ENCODE data around the gene FGFBP1.
"Not testable (repeated sequence)": the region's sequence is repeated elsewhere in the genome, so short reads cannot be mapped to it uniquely, and the experiment has no call there.

The FGFBP1 gene

DNA sequence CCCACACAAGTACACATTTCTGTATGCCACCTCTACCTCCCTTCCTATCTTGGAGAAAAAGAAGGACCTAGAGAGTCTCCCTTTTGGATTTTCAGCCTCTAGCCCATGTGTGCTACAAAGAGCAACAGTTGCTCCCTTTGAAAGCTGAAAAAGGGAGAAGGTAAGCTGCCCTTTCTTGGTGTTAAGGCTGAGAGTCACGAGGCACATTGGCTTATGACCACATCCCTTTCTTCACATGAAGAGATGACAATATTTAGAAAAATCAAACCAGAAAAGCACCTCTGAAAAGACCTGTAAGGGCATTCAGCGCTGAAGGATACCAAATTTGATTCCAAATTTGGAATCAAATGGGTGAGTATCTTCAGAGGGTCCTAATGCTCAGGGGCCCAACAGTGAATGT lies 6.4 kb upstream of the FGFBP1 start:
- DNase-seq, result no peak

- no peak for DNase-seq
These were observed 3.7 kb upstream of the FGFBP1 start for GRCh38 chr4:15942283-15942682.

DNA sequence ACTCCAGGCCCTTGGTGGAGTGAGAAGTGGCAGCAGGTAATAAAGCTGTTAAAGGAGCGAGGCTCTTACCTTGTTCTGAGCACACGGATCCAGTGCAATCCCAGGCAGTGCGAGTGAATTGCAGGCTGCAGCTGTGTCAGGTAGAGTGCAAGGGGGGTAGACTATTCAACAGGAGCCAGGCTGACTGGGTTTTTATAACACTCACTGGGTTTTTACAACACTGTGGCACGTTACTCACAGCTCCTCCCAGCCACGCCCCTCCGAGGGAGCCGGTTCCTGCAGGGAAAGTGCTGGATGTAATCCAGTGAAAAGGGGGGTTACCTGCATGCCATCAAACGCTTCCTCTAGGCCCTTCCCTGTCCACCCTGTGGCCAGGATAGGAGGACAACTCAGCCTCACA lies 358 bp downstream of the FGFBP1 start:
- no peak for DNase-seq

DNA sequence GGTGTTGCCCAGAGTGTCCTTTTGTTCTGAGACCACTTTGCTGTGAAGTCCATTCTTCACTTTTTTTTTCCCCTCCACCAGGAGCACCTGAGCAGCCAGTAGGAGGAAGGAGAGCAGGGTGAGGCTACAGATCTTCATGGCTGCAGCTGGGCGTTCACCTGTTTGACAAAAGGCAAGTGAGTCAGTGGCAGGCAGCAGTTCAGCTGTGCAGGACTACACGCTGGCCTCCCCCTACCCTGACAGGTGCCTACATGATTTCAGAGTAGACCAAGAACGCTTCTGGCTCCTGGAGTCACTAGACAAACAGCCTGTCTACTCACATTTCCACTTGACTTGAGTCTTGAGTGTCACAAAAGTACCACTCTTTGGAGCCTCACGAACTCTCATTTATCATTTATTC lies 2.0 kb downstream of the FGFBP1 start:
- no peak for DNase-seq

- no peak for DNase-seq
These were observed 2.8 kb downstream of the FGFBP1 start for GRCh38 chr4:15935504-15936402.

GRCh38 chr4:15934259-15934658 lies 4.3 kb downstream of the FGFBP1 start:
- no peak for DNase-seq

DNA sequence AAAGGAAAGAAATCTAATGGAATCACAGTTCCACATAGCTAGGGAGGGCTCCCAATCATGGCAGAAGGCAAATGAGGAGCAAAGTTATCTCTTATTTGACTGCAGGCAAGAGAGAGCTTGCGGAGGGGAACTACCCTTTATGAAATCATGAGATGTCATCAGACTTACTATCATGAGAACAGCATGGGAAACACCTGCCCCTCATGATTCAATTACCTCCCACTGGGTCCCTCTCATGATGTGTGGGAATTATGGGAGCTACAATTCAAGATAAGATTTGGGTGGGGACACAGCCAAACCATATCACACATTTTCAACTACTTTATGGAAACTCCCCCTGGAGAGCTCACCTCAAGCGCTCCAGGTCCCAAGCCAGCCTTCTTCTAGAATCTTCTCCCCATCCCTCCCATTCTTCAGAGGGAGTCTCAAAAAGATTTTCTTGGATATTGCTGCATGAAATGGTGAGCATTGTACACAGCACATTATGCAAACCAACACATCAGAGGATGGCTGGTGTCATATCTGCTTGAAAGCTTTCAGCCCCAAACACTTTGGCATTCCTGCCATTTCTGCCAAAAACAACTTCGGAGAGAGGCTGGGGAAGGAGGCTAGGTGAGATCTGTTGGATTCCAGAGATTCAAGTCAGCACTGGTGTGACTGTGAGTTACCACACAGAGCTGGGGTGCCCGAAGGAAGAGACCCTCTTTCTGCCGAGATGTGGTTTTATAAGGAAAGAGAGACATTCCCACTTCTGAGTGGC lies 6.9 kb downstream of the FGFBP1 start:
- no peak for DNase-seq

GRCh38 chr4:15930314-15930713 lies 8.2 kb downstream of the FGFBP1 start:
- DNase-seq, result no peak

GRCh38 chr4:15929540-15929939 lies 9.0 kb downstream of the FGFBP1 start:
- no peak for DNase-seq

DNA sequence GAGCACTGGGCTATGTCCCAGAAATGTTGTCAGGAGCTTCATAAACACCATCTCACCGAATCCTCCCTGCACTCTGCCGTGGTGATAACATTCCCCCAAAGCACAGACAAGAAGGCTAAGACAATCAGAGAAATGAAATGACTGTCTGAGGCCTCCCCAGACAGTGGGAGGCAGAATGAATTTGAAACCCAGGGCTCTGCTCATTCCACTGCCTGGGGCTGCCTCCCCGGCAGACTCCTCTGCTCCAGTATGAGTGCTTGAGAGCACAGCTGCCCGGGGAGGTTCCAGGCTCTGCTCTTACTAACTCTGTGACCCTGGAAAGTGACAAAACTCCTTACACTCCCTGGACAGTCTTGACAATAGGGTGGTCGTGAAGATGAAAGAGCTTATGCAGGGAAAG lies 9.7 kb downstream of the FGFBP1 start:
- no peak for DNase-seq

DNA sequence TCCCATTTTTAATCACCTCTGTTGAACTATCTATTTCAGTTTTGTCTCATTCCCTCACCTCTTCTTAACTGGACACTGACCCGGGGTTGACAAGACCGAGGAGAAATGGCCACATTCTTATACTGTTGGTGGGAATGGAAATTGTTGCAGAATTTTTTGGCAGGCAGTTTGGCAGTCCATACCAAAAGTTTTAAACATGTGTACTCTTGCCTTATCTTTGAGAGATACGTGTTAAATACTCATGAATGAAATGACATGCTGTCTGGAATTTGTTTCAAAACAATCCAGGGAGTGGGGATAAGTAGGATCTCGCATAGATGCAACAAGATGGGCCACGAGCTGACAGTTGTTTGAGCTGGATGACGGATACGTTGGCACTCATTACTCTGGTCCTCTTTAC lies 12.1 kb downstream of the FGFBP1 start:
- no peak for DNase-seq

DNA sequence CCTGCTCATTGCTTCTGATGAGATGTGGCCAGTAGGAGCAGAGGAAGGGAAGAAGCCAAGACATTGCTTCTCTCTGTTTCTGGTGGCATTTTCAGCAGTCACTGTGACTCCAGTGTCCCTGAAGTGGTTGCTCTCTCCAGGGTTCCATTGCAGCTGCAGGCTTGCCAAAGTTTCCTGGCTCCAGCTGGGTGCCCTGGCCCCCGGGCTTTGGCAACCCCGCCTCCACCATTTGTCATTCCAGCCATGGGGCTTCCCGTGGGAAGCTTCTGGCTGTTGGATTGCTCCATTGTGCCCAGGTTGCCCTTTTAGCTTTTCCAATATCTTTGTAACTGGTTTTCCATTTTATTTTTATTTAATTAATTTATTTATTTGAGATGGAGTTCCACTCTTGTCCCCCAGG lies 12.7 kb downstream of the FGFBP1 start:
- DNase-seq, result no peak

DNA sequence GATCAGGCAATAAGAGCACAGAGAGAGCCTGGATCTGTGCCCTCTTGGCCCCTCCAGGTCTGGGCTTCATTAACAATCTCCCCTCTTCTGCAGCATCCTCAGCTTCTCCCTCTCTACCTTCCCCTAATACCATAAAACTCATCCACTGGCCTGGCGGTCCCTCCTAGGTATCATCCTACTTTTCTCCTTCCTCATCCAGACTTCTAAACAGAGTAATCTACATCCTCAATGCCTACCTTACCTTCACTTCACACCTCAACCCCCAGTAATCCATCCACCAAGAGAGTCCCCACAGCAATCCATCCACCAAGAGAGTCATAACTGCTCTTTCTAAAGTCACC lies 17.0 kb downstream of the FGFBP1 start:
- no peak for DNase-seq

- no peak for DNase-seq
These were observed 17.6 kb downstream of the FGFBP1 start for GRCh38 chr4:15920723-15921591.

DNA sequence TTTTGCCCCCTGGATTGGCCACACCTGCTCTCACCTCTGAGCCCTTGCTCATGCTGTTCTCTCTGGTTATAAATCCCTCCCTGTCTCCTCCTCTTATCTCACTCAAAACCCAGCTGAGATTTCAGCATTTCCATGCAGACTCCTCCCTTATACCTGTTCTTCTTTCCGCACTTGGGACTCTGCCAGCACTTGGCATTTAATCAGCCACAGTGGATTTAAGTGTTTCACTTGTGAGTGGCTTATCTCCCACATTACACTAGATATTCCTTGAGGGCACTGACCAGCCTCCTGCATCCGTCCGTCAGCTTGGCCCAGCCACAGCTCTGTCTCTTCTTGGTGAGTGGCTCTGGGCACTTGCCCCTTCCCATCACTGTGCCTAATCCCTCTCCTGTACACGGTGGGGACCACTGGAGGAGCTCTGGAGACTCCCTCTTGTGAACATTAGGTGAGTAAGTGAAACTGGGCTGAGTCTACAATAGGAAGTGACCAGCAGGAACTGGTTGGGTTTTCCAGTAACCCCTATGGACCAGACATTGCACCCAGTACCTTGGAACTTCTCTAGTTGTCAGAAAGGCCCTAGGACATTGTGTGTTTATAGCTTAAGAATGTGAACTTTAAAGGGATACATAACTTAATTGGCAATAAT lies 19.9 kb downstream of the FGFBP1 start:
- no peak for DNase-seq

- no peak for DNase-seq
These were observed 21.2 kb downstream of the FGFBP1 start for GRCh38 chr4:15917297-15917696.

GRCh38 chr4:15916358-15916757 lies 22.2 kb downstream of the FGFBP1 start:
- DNase-seq, result not testable (repeated sequence)

DNA sequence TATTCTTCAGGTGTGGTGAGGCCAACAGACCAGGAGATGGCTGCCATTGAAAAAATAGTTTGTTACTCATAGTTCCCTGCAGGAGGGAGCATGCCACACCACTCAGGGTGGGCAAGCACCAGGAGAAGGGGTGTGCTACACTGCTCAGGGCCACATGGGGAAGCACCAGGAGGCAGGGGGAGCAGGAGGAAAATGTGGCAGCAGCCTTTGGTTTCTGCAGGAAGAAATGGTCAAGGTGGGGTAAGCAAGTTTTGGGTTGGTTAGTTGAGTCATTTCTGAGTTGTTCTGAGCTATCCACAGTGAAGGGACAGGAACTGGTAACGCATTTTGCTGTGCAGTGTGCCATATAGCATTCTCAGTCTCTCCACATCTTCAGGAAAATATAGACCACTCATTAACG lies 23.8 kb downstream of the FGFBP1 start:
- no peak for DNase-seq

DNA sequence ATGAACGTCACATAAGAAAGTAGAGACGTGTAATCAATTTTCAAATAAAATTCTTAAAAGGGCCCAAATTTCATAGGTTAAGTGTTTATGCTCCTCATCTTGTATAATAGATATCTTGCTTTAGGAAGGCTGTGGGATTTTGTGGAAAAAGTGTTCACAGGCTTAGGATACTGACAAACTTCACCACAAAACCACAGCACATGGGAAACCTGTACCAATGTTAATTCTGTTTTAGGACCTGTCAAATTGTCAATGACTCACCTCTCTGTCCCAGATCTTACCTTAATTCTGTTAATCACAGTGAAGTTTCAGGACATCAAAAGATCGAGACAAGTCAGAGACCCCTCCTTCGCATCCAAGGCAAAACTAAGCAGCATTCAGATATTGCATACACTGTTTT lies 24.2 kb downstream of the FGFBP1 start:
- DNase-seq, result no peak

- DNase-seq, result no peak
These were observed 24.9 kb downstream of the FGFBP1 start for GRCh38 chr4:15913631-15913970.

DNA sequence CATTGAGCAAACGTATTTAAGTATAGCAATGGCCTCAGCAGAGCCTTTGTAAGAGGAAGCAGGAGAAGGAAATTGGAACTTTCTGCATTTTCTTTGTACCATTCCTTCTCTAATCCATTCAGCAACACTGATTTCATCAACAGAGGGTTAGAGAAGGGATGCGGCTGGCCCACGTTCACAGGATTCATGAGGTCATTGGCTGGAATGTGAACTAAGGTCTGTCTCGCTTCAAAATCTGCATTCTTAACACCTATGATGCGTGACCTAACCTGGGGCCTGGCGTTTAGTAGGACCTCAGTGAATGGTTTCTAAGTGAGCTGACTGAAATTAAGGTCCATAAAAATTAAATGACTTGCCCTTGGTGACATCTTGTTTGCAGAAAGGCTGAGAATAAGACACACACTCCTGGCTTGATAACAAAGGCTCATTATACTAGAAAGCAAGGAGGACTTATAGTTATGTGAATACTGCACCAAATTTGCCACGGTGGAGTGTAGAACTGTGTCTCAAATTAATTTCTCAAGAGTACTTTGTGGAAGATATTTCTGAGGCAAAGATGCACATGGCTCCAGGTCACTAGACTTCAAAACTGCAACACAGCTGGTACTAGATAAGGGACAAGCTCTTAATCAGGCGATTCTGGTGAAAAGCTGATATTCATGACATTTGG lies 25.4 kb downstream of the FGFBP1 start:
- no peak for DNase-seq

- no peak for DNase-seq
These were observed 26.3 kb downstream of the FGFBP1 start for GRCh38 chr4:15912236-15912635.
